ENCODE results near the gene ACTR3. TPM values are rescaled to one million over a fixed set of nuclear protein-coding genes. Genes with fewer than 3 reads are reported as not detected.
"Not testable (repeated sequence)": the region's sequence is repeated elsewhere in the genome, so short reads cannot be mapped to it uniquely, and the experiment has no call there.

Gene ACTR3
- 100 to 1,000 TPM in 2 of 4 donors, 10 to 100 TPM in 2; 80.0 to 124 (median 101) TPM for total RNA-seq

DNA sequence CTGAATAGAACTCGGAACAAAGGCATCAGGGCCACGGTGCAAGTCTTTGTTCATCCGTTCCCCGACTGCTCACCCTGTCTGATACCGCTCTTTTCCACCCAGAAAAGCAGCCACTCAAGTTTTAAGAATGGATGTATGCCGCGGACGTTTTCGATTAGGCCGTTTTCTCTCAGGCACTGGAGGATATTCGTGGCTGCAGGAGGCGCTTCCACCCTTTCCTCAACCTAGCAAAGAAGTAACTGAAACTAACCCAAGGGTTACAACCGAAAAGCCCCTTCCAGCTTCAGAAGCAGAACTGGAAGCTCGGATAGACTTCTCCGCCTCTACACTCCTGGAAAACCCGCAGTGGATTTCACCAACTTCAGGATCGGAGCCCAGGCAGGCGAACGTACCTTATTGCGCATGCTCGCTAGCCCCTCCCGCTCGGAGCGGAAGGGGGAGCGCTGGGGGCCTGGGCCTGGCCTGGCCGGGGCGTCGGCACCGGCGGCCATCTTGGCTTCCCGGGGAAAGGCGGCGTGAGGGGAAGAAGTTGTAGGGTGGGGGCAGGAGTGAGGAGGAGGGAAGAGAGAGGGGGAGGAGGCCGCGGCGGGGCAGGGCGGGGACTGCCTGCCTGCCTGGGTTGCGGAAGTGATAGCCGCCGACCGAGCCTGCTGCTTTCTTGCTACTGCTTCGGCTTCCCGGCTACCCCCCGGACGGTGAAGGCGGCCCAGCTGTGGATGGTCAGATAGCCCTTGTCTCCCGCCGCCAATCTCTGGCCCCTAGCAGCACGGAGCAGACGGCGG, at the start of gene ACTR3:
Gene ACTR3 (plus strand): TSS at position 619 of the 782 bp plus-strand sequence. CDS start 191 bp downstream, outside the sequence.
- TF ChIP-seq, protein P1, sequence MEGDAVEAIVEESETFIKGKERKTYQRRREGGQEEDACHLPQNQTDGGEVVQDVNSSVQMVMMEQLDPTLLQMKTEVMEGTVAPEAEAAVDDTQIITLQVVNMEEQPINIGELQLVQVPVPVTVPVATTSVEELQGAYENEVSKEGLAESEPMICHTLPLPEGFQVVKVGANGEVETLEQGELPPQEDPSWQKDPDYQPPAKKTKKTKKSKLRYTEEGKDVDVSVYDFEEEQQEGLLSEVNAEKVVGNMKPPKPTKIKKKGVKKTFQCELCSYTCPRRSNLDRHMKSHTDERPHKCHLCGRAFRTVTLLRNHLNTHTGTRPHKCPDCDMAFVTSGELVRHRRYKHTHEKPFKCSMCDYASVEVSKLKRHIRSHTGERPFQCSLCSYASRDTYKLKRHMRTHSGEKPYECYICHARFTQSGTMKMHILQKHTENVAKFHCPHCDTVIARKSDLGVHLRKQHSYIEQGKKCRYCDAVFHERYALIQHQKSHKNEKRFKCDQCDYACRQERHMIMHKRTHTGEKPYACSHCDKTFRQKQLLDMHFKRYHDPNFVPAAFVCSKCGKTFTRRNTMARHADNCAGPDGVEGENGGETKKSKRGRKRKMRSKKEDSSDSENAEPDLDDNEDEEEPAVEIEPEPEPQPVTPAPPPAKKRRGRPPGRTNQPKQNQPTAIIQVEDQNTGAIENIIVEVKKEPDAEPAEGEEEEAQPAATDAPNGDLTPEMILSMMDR (IDR thresholded peaks at IDR 0.05): peak in 1 of 6 experiments; percentile 26
- TF ChIP-seq POLR2A (IDR thresholded peaks at IDR 0.05): peak; percentile 67 to 95
- Histone ChIP-seq H3K27ac (peak within 1 kb of the TSS; percentile 97 to 98 (median 97)), H3K4me3 (peak within 1 kb of the TSS; percentile 87 to 99 (median 92)), H3K36me3 (no peaks in the 10 kb centered on the region), H3K27me3 (no peaks in the 10 kb centered on the region), H3K4me1 (peaks cover 0 to 60% (median 16%) of the 10 kb centered on the region in 4 donors), H3K9me3 (no peaks in the 10 kb centered on the region)
- DNase-seq: peak; percentile 95 to 99 (median 98)

DNA sequence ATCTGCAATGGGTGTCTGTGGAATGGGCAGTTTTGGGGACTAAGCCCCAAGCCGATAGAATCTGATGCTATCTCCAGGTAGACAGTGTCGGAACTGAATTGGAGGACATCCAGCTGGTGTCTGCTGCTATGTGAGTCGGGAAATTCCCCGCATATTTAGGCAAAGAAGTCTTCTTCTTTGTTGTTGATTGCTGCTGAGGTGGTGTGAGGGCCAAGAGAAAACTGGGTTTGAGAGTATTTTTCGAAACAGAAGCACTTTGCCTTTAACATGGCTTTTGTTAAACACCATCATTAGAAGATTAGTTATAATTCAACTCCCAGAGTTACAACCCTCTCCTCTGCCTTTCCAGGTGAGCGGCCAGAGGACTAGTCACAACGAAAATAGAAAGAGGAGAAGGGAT, 49.4 kb upstream of the ACTR3 start:
- Histone ChIP-seq H3K27ac (no peak overlapping the region), H3K4me3 (no peak overlapping the region), H3K9me3 (no peaks in the 10 kb centered on the region), H3K36me3 (no peaks in the 10 kb centered on the region), H3K27me3 (no peaks in the 10 kb centered on the region), H3K4me1 (no peaks in the 10 kb centered on the region)
- TF ChIP-seq, protein P1 (IDR thresholded peaks at IDR 0.05): no peak
- TF ChIP-seq POLR2A (IDR thresholded peaks at IDR 0.05): no peak
- DNase-seq: no peak

DNA sequence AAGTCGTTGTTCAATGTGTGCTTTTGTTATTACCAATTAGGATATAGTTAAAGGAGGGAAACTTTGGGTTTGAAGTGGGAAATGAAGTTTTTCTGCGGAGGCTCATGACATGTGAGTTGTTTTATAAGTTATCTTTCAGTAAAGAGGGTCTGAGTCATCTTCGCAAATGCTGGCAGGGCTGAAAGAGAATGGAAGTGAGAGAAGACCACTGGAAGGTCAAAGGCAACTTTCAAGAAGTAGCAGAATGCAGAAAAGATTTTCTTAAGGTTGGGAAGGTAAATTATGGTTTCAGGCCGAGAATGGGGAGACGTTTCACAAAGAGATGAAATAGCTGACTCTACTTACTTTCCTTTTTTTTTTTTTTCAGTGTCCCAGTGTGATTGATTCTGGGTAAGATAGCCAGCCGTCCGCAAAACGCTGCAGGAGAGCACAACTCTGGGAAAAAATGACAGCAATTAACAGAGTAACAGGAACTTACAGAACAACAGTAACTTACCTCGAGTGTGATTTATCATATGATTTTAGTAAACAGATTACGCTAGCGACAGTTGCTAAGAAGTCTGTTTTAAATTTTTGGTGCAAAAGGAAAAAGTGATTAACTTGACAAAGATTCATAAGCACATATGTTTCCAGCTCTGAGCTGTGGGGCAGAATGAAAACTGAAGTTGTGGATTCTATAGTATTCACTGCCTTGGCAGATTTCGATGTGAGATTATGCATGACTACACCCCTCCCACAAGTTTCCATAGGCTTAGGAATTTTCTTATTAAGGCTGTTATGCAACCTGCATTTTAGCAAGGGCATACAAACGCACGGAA, 46.8 kb upstream of the ACTR3 start:
- H3K27ac ChIP-seq: no peak overlapping the region
- no peak overlapping the region for H3K4me3 ChIP-seq
- no peak for DNase-seq
- no peaks in the 10 kb centered on the region for H3K4me1 ChIP-seq
- no peaks in the 10 kb centered on the region for H3K27me3 ChIP-seq
- H3K9me3 ChIP-seq: no peaks in the 10 kb centered on the region
- H3K36me3 ChIP-seq: no peaks in the 10 kb centered on the region
- TF ChIP-seq, protein P1 (IDR thresholded peaks at IDR 0.05): no peak
- TF ChIP-seq POLR2A (IDR thresholded peaks at IDR 0.05): no peak

DNA sequence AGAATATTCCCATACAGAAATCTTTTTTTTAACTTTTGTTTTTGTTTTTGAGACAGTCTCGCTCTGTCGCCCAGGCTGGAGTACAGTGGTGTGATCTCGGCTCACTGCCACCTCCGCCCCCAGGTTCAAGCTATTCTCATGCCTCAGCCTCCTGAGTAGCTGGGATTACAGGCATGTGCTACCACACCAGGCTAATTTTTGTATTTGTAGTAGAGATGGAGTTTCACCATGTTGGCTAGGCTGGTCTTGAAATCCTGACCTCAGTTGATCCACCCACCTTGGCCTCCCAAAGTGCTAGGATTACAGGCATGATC, 46.2 kb upstream of the ACTR3 start:
- H3K27ac ChIP-seq, H3K36me3 ChIP-seq, H3K27me3 ChIP-seq, H3K4me1 ChIP-seq, DNase-seq, H3K4me3 ChIP-seq, H3K9me3 ChIP-seq: not testable (repeated sequence)

DNA sequence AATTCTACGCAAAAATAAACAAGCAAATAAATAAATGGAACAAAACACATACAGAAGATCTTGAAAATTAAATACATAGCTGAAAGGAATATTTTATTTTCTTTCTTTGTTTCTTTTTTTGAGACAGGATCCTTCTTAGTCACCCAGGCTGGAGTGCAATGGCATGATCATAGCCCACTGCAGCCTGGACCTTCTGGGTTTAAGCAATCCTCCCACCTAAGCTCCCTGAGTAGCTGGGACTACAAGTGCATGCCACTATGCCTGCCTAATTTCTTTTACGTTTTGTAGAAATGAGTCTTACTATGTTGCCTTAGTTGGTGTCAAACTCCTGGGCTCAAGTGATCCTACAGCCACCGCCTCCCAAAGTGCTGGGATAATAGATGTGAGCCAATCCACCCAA, 44.6 kb upstream of the ACTR3 start:
- H3K4me1 ChIP-seq: no peaks in the 10 kb centered on the region
- TF ChIP-seq, protein P1 (IDR thresholded peaks at IDR 0.05): no peak
- no peak overlapping the region for H3K4me3 ChIP-seq
- H3K9me3 ChIP-seq: no peaks in the 10 kb centered on the region
- no peaks in the 10 kb centered on the region for H3K27me3 ChIP-seq
- no peak for DNase-seq
- no peaks in the 10 kb centered on the region for H3K36me3 ChIP-seq
- H3K27ac ChIP-seq: no peak overlapping the region

DNA sequence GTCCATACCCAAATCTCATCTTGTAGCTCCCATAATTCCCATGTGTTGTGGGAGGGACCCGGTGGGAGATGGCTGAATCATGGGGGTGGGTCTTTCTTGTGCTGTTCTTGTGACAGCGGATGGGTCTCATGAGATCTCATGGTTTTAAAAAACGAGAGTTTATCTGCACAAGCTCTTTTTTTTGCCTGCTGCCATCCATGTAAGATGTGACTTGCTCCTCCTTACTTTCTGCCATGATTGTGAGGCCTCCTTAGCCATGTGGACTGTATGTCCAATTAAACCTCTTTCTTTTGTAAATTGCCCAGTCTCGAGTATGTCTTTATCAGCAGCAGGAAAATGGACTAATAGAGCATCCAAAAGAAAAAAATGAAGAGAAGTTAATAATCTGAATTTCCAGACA, 44.1 kb upstream of the ACTR3 start:
- not testable (repeated sequence) for H3K36me3 ChIP-seq, H3K27me3 ChIP-seq, DNase-seq, H3K9me3 ChIP-seq, H3K27ac ChIP-seq, H3K4me1 ChIP-seq, H3K4me3 ChIP-seq
